Measurements from ENCODE around the gene PPIL6. TPM values are rescaled to one million over a fixed set of nuclear protein-coding genes. Genes with fewer than 3 reads are reported as not detected.

Gene PPIL6
- polyA plus RNA-seq, 4 donors: 16.6 to 21.7 (median 18.9) TPM

GRCh38 chr6:109406196-109406595 lies 34.2 kb downstream of the PPIL6 start:
- no peak for DNase-seq (ENCODE audit: low read depth in 4 of 4, low spot score in 3 of 4)

GRCh38 chr6:109397020-109397419 lies 43.4 kb downstream of the PPIL6 start:
- DNase-seq (ENCODE audit: low read depth in 4 of 4, low spot score in 3 of 4): no peak

GRCh38 chr6:109396046-109396718 lies 44.2 kb downstream of the PPIL6 start:
- DNase-seq (ENCODE audit: low read depth in 4 of 4, low spot score in 3 of 4): no peak

GRCh38 chr6:109393886-109394281 lies 46.5 kb downstream of the PPIL6 start:
- no peak for DNase-seq (ENCODE audit: low read depth in 4 of 4, low spot score in 3 of 4)

GRCh38 chr6:109393157-109393885 lies 47.1 kb downstream of the PPIL6 start:
- DNase-seq (ENCODE audit: low read depth in 4 of 4, low spot score in 3 of 4): no peak

- no peak for DNase-seq (ENCODE audit: low read depth in 4 of 4, low spot score in 3 of 4)
Measured at GRCh38 chr6:109389650-109390274, 50.7 kb downstream of the PPIL6 start.

- DNase-seq (ENCODE audit: low read depth in 4 of 4, low spot score in 3 of 4): no peak
Measured at GRCh38 chr6:109388265-109388664, 52.2 kb downstream of the PPIL6 start.

GRCh38 chr6:109383438-109383940 lies 56.9 kb downstream of the PPIL6 start:
- DNase-seq (ENCODE audit: low read depth in 4 of 4, low spot score in 3 of 4): no peak

- DNase-seq (ENCODE audit: low read depth in 4 of 4, low spot score in 3 of 4): peak; percentile 86 to 98 (median 90)
Measured at GRCh38 chr6:109382576-109383437, 57.6 kb downstream of the PPIL6 start.

GRCh38 chr6:109381747-109382575 lies 58.5 kb downstream of the PPIL6 start, which contains the start of gene CD164:
TSS of gene CD164 (minus strand) at chr6:109382467. CDS start at chr6:109382378, 89 bp downstream.
- DNase-seq (ENCODE audit: low read depth in 4 of 4, low spot score in 3 of 4): peak in 3 of 4 donors; percentile 92 to 95 (median 95)

- DNase-seq (ENCODE audit: low read depth in 4 of 4, low spot score in 3 of 4): peak in 3 of 4 donors; percentile 17 to 59 (median 28)
Measured at GRCh38 chr6:109381061-109381746, 59.2 kb downstream of the PPIL6 start.

- no peak for DNase-seq (ENCODE audit: low read depth in 4 of 4, low spot score in 3 of 4)
Measured at GRCh38 chr6:109379711-109380110, 60.7 kb downstream of the PPIL6 start.

- DNase-seq (ENCODE audit: low read depth in 4 of 4, low spot score in 3 of 4): no peak
Measured at GRCh38 chr6:109377717-109378116, 62.7 kb downstream of the PPIL6 start.

GRCh38 chr6:109374326-109374892 lies 66.0 kb downstream of the PPIL6 start:
- no peak for DNase-seq (ENCODE audit: low read depth in 4 of 4, low spot score in 3 of 4)

- DNase-seq (ENCODE audit: low read depth in 4 of 4, low spot score in 3 of 4): no peak
Measured at GRCh38 chr6:109373762-109374161, 66.7 kb downstream of the PPIL6 start.

- no peak for DNase-seq (ENCODE audit: low read depth in 4 of 4, low spot score in 3 of 4)
Measured at GRCh38 chr6:109373331-109373730, 67.1 kb downstream of the PPIL6 start.

- no peak for DNase-seq (ENCODE audit: low read depth in 4 of 4, low spot score in 3 of 4)
Measured at GRCh38 chr6:109372130-109372529, 68.3 kb downstream of the PPIL6 start.

- DNase-seq (ENCODE audit: low read depth in 4 of 4, low spot score in 3 of 4): no peak
Measured at GRCh38 chr6:109370792-109371191, 69.6 kb downstream of the PPIL6 start.

GRCh38 chr6:109370336-109370735 lies 70.1 kb downstream of the PPIL6 start:
- DNase-seq (ENCODE audit: low read depth in 4 of 4, low spot score in 3 of 4): no peak

Data from right renal pelvis (tissue), 4 donors.